ENCODE data around the gene SORCS1. TPM values are rescaled to one million over a fixed set of nuclear protein-coding genes. Genes with fewer than 3 reads are reported as not detected.

SORCS1 gene
- total RNA-seq, 2 experiments from 2014 or later: not detected

- no peak for TF ChIP-seq CTCF (IDR thresholded peaks at IDR 0.05)
- Mint-ChIP-seq H3K27ac (no peak overlapping the region), H3K9me3 (peaks cover 5% of the 10 kb centered on the region), H3K4me1 (ENCODE audit: low read depth) (no peaks in the 10 kb centered on the region), H3K4me3 (no peak overlapping the region), H3K36me3 (ENCODE audit: low read depth) (no peaks in the 10 kb centered on the region), H3K27me3 (no peaks in the 10 kb centered on the region)
- Histone ChIP-seq H3K27me3 (ENCODE audit: control insufficient read depth in 1 of 2, insufficient read depth in 2 of 2, low read length in 2 of 2) (no peaks in the 10 kb centered on the region), H3K4me3 (ENCODE audit: low read length) (no peak overlapping the region), H3K36me3 (ENCODE audit: insufficient read depth, low read length) (no peaks in the 10 kb centered on the region), H3K27ac (ENCODE audit: low read depth in 1 of 2, low read length in 2 of 2) (no peak overlapping the region), H3K9me3 (ENCODE audit: control insufficient read depth in 1 of 2, insufficient read depth in 1 of 2, low read length in 2 of 2) (peaks cover 0 to 9% of the 10 kb centered on the region in 2 experiments), H3K4me1 (ENCODE audit: insufficient read depth, low read length) (no peaks in the 10 kb centered on the region)
- POLR2A ChIA-PET: no interaction called here
- CTCF ChIA-PET: no interaction called here
- no peak for ATAC-seq (ENCODE audit: poor library complexity)
- DNase-seq: no peak
- intact Hi-C loops (cut with DNase I, micrococcal nuclease): no loop called here
Observed at GRCh38 chr10:106764360-106764759, 400.1 kb downstream of the SORCS1 start.

GRCh38 chr10:106761906-106762305 lies 402.6 kb downstream of the SORCS1 start:
- Histone ChIP-seq H3K36me3 (ENCODE audit: insufficient read depth, low read length) (no peaks in the 10 kb centered on the region), H3K9me3 (ENCODE audit: control insufficient read depth in 1 of 2, insufficient read depth in 1 of 2, low read length in 2 of 2) (peaks cover 0 to 5% of the 10 kb centered on the region in 2 experiments), H3K27me3 (ENCODE audit: control insufficient read depth in 1 of 2, insufficient read depth in 2 of 2, low read length in 2 of 2) (no peaks in the 10 kb centered on the region), H3K4me1 (ENCODE audit: insufficient read depth, low read length) (no peaks in the 10 kb centered on the region), H3K4me3 (ENCODE audit: low read length) (no peak overlapping the region), H3K27ac (ENCODE audit: low read depth in 1 of 2, low read length in 2 of 2) (no peak overlapping the region)
- H3K27ac Mint-ChIP-seq: no peak overlapping the region
- intact Hi-C loops (cut with DNase I, micrococcal nuclease): no loop called here
- ChIA-PET POLR2A (no interaction called here), CTCF (no interaction called here)
- peaks cover 5% of the 10 kb centered on the region for H3K9me3 Mint-ChIP-seq
- H3K4me1 Mint-ChIP-seq (ENCODE audit: low read depth): no peaks in the 10 kb centered on the region
- H3K27me3 Mint-ChIP-seq: no peaks in the 10 kb centered on the region
- no peak overlapping the region for H3K4me3 Mint-ChIP-seq
- DNase-seq: no peak
- H3K36me3 Mint-ChIP-seq (ENCODE audit: low read depth): no peaks in the 10 kb centered on the region
- ATAC-seq (ENCODE audit: poor library complexity): no peak
- no peak for TF ChIP-seq CTCF (IDR thresholded peaks at IDR 0.05)

- ATAC-seq (ENCODE audit: poor library complexity): no peak
- no peak for DNase-seq
- no peak for TF ChIP-seq CTCF (IDR thresholded peaks at IDR 0.05)
- Mint-ChIP-seq H3K27me3 (no peaks in the 10 kb centered on the region), H3K36me3 (ENCODE audit: low read depth) (no peaks in the 10 kb centered on the region), H3K4me3 (no peak overlapping the region), H3K9me3 (no peaks in the 10 kb centered on the region), H3K4me1 (ENCODE audit: low read depth) (no peaks in the 10 kb centered on the region), H3K27ac (no peak overlapping the region)
- H3K36me3 ChIP-seq (ENCODE audit: insufficient read depth, low read length): no peaks in the 10 kb centered on the region
- intact Hi-C loops (cut with DNase I, micrococcal nuclease): no loop called here
- no peak overlapping the region for H3K27ac ChIP-seq (ENCODE audit: low read depth in 1 of 2, low read length in 2 of 2)
- CTCF ChIA-PET: no interaction called here
- H3K4me1 ChIP-seq (ENCODE audit: insufficient read depth, low read length): no peaks in the 10 kb centered on the region
- POLR2A ChIA-PET: no interaction called here
- H3K4me3 ChIP-seq (ENCODE audit: low read length): no peak overlapping the region
- H3K27me3 ChIP-seq (ENCODE audit: control insufficient read depth in 1 of 2, insufficient read depth in 2 of 2, low read length in 2 of 2): no peaks in the 10 kb centered on the region
- no peaks in the 10 kb centered on the region for H3K9me3 ChIP-seq (ENCODE audit: control insufficient read depth in 1 of 2, insufficient read depth in 1 of 2, low read length in 2 of 2)
Observed at GRCh38 chr10:106757521-106757920, 407.0 kb downstream of the SORCS1 start.

Data from CD4-positive, alpha-beta T cell (primary cell).